Measurements from ENCODE around the gene OPCML. TPM values are rescaled to one million over a fixed set of nuclear protein-coding genes. Genes with fewer than 3 reads are reported as not detected.

Gene OPCML
- total RNA-seq, 1 donor from 2014 or later: 0.61 TPM

DNA sequence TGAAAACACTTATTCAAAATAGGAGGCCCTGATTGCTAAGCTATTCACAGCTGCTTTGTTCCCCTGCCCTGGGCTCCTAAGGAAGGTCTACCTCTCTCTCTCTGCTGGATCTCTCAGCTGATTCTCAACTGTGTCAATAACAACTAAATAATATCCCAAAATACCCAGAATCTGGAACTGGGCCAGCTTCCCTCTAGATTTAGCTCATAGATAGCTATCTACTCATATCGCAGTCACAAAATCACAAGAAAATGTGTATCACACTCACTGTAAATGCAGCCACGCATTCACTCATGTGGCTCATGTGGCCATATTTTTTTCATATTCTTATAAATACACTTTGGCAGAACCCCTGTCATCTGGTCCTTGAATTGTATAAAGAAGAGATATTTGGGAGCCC, 555.1 kb downstream of the OPCML start:
- no peaks in the 10 kb centered on the region for H3K36me3 Mint-ChIP-seq (ENCODE audit: unreplicated experiment)
- H3K4me1 Mint-ChIP-seq (ENCODE audit: low read depth, unreplicated experiment): no peaks in the 10 kb centered on the region
- no peak for DNase-seq
- H3K27me3 Mint-ChIP-seq (ENCODE audit: unreplicated experiment): no peaks in the 10 kb centered on the region
- no peak overlapping the region for H3K4me3 Mint-ChIP-seq (ENCODE audit: unreplicated experiment)
- TF ChIP-seq, protein P1, sequence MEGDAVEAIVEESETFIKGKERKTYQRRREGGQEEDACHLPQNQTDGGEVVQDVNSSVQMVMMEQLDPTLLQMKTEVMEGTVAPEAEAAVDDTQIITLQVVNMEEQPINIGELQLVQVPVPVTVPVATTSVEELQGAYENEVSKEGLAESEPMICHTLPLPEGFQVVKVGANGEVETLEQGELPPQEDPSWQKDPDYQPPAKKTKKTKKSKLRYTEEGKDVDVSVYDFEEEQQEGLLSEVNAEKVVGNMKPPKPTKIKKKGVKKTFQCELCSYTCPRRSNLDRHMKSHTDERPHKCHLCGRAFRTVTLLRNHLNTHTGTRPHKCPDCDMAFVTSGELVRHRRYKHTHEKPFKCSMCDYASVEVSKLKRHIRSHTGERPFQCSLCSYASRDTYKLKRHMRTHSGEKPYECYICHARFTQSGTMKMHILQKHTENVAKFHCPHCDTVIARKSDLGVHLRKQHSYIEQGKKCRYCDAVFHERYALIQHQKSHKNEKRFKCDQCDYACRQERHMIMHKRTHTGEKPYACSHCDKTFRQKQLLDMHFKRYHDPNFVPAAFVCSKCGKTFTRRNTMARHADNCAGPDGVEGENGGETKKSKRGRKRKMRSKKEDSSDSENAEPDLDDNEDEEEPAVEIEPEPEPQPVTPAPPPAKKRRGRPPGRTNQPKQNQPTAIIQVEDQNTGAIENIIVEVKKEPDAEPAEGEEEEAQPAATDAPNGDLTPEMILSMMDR (IDR thresholded peaks at IDR 0.05; ENCODE audit: partially characterized antibody, unreplicated experiment): no peak
- no peaks in the 10 kb centered on the region for H3K9me3 Mint-ChIP-seq (ENCODE audit: unreplicated experiment)
- no peak overlapping the region for H3K27ac Mint-ChIP-seq (ENCODE audit: unreplicated experiment)

- TF ChIP-seq, protein P1 (IDR thresholded peaks at IDR 0.05; ENCODE audit: partially characterized antibody, unreplicated experiment): no peak
- DNase-seq: no peak
- Mint-ChIP-seq H3K27ac (ENCODE audit: unreplicated experiment) (no peak overlapping the region), H3K36me3 (ENCODE audit: unreplicated experiment) (no peaks in the 10 kb centered on the region), H3K4me3 (ENCODE audit: unreplicated experiment) (no peak overlapping the region), H3K27me3 (ENCODE audit: unreplicated experiment) (no peaks in the 10 kb centered on the region), H3K4me1 (ENCODE audit: low read depth, unreplicated experiment) (no peaks in the 10 kb centered on the region), H3K9me3 (ENCODE audit: unreplicated experiment) (no peaks in the 10 kb centered on the region)
Measured at GRCh38 chr11:132976115-132976514, 556.2 kb downstream of the OPCML start.

GRCh38 chr11:132973686-132974085, 558.6 kb downstream of the OPCML start:
- no peaks in the 10 kb centered on the region for H3K36me3 Mint-ChIP-seq (ENCODE audit: unreplicated experiment)
- no peaks in the 10 kb centered on the region for H3K9me3 Mint-ChIP-seq (ENCODE audit: unreplicated experiment)
- DNase-seq: no peak
- TF ChIP-seq, protein P1 (IDR thresholded peaks at IDR 0.05; ENCODE audit: partially characterized antibody, unreplicated experiment): no peak
- no peaks in the 10 kb centered on the region for H3K4me1 Mint-ChIP-seq (ENCODE audit: low read depth, unreplicated experiment)
- H3K4me3 Mint-ChIP-seq (ENCODE audit: unreplicated experiment): no peak overlapping the region
- no peaks in the 10 kb centered on the region for H3K27me3 Mint-ChIP-seq (ENCODE audit: unreplicated experiment)
- no peak overlapping the region for H3K27ac Mint-ChIP-seq (ENCODE audit: unreplicated experiment)

- Mint-ChIP-seq H3K27me3 (ENCODE audit: unreplicated experiment) (no peaks in the 10 kb centered on the region), H3K4me3 (ENCODE audit: unreplicated experiment) (no peak overlapping the region), H3K27ac (ENCODE audit: unreplicated experiment) (no peak overlapping the region), H3K9me3 (ENCODE audit: unreplicated experiment) (no peaks in the 10 kb centered on the region), H3K36me3 (ENCODE audit: unreplicated experiment) (no peaks in the 10 kb centered on the region), H3K4me1 (ENCODE audit: low read depth, unreplicated experiment) (no peaks in the 10 kb centered on the region)
- DNase-seq: no peak
- TF ChIP-seq, protein P1 (IDR thresholded peaks at IDR 0.05; ENCODE audit: partially characterized antibody, unreplicated experiment): no peak
Measured at GRCh38 chr11:132972565-132972964, 559.7 kb downstream of the OPCML start.

- Mint-ChIP-seq H3K27ac (ENCODE audit: unreplicated experiment) (no peak overlapping the region), H3K4me3 (ENCODE audit: unreplicated experiment) (no peak overlapping the region), H3K4me1 (ENCODE audit: low read depth, unreplicated experiment) (no peaks in the 10 kb centered on the region), H3K36me3 (ENCODE audit: unreplicated experiment) (no peaks in the 10 kb centered on the region), H3K9me3 (ENCODE audit: unreplicated experiment) (no peaks in the 10 kb centered on the region), H3K27me3 (ENCODE audit: unreplicated experiment) (no peaks in the 10 kb centered on the region)
- DNase-seq: no peak
- TF ChIP-seq, protein P1 (IDR thresholded peaks at IDR 0.05; ENCODE audit: partially characterized antibody, unreplicated experiment): no peak
Measured at GRCh38 chr11:132971351-132971750, 561.0 kb downstream of the OPCML start.
